ENCODE measurements around the gene FASTKD3.

Gene FASTKD3

DNA sequence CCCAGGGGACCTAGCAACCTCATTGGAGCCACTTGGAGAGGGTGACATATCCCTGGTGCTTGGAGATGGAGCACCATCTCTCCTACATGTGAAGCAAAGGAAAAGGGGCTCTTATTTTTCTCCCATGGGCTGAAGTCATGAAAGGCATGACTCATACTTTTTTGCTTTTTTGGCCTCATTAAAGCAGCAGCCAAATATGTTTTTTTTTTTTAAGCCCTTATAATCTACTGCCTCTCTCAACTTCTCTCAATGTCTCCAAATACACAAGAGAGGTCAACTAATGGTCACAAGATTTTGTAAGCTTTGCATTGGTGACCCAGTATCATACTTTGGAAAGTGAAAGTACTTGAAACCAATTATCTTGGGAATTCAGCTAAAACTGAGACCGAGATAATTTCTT, 16.3 kb downstream of the FASTKD3 start:
- TF ChIP-seq CEBPB (IDR thresholded peaks at IDR 0.05): no peak
- TF ChIP-seq EGR1 (IDR thresholded peaks at IDR 0.05): no peak
- no peak for TF ChIP-seq REST (IDR thresholded peaks at IDR 0.05; ENCODE audit: low read depth)
- TF ChIP-seq ZBTB7A (IDR thresholded peaks at IDR 0.05; ENCODE audit: low read depth): no peak
- TF ChIP-seq CREB1 (IDR thresholded peaks at IDR 0.05; ENCODE audit: low read depth): no peak
- no peak for TF ChIP-seq TCF12 (IDR thresholded peaks at IDR 0.05; ENCODE audit: low read depth)
- no peak for TF ChIP-seq TAF1 (IDR thresholded peaks at IDR 0.05; ENCODE audit: low read depth)
- no peak for TF ChIP-seq TEAD4 (IDR thresholded peaks at IDR 0.05)
- no peak for TF ChIP-seq FOXM1 (IDR thresholded peaks at IDR 0.05; ENCODE audit: borderline replicate concordance, low read depth)
- TF ChIP-seq, protein P1, sequence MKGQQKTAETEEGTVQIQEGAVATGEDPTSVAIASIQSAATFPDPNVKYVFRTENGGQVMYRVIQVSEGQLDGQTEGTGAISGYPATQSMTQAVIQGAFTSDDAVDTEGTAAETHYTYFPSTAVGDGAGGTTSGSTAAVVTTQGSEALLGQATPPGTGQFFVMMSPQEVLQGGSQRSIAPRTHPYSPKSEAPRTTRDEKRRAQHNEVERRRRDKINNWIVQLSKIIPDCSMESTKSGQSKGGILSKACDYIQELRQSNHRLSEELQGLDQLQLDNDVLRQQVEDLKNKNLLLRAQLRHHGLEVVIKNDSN (IDR thresholded peaks at IDR 0.05): no peak
- TF ChIP-seq NFIC (IDR thresholded peaks at IDR 0.05): no peak
- no peak for TF ChIP-seq MAX (IDR thresholded peaks at IDR 0.05)
- TF ChIP-seq YY1 (IDR thresholded peaks at IDR 0.05; ENCODE audit: low read depth): no peak
- TF ChIP-seq EP300 (IDR thresholded peaks at IDR 0.05; ENCODE audit: borderline replicate concordance): no peak
- no peak for TF ChIP-seq RAD21 (IDR thresholded peaks at IDR 0.05; ENCODE audit: low read depth)

DNA sequence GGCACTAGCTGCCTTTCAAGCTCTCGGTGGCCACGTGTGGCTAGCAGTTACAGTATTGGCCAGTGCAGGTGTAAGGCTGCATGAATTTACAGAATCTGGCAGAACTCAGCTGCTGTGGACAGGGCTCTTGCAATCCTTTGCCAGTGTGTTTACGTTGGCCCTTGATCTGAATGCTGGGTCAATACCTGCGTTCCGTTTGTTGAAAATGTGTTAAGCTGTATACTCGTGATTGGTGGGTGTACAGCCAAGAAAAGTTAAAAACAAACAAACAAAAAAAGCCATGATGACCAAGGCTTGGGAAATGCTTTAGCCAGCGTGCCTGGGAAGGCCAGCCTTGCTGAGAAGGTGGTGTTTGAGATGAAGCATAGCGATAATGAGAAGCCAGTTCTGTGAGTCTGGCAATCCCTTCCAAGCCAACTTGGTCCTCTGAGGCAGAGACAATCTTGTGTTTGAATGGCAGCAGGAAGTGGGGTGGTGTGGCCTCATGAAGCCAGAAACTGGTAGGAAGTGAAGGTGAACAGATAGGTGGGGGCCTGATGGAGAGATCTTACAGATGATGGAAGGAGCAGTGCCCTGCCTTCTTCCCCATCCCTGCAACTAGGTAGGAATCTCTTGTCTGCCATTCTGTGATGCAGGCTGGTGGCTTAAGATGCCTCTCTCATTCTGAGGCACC, 17.1 kb downstream of the FASTKD3 start:
- no peak for TF ChIP-seq TEAD4 (IDR thresholded peaks at IDR 0.05)
- TF ChIP-seq FOXM1 (IDR thresholded peaks at IDR 0.05; ENCODE audit: borderline replicate concordance, low read depth): no peak
- TF ChIP-seq, protein P1 (IDR thresholded peaks at IDR 0.05): no peak
- TF ChIP-seq TAF1 (IDR thresholded peaks at IDR 0.05; ENCODE audit: low read depth): no peak
- TF ChIP-seq CREB1 (IDR thresholded peaks at IDR 0.05; ENCODE audit: low read depth): no peak
- no peak for TF ChIP-seq CEBPB (IDR thresholded peaks at IDR 0.05)
- no peak for TF ChIP-seq EGR1 (IDR thresholded peaks at IDR 0.05)
- TF ChIP-seq YY1 (IDR thresholded peaks at IDR 0.05; ENCODE audit: low read depth): no peak
- no peak for TF ChIP-seq ZBTB7A (IDR thresholded peaks at IDR 0.05; ENCODE audit: low read depth)
- TF ChIP-seq RAD21 (IDR thresholded peaks at IDR 0.05; ENCODE audit: low read depth): no peak
- TF ChIP-seq EP300 (IDR thresholded peaks at IDR 0.05; ENCODE audit: borderline replicate concordance): no peak
- no peak for TF ChIP-seq REST (IDR thresholded peaks at IDR 0.05; ENCODE audit: low read depth)
- no peak for TF ChIP-seq TCF12 (IDR thresholded peaks at IDR 0.05; ENCODE audit: low read depth)

GRCh38 chr5:7851240-7851592, 17.6 kb downstream of the FASTKD3 start:
- TF ChIP-seq CREB1 (IDR thresholded peaks at IDR 0.05; ENCODE audit: low read depth) (no peak), YY1 (IDR thresholded peaks at IDR 0.05; ENCODE audit: low read depth) (no peak), TEAD4 (IDR thresholded peaks at IDR 0.05) (no peak), NFIC (IDR thresholded peaks at IDR 0.05) (no peak), RAD21 (IDR thresholded peaks at IDR 0.05; ENCODE audit: low read depth) (no peak)

GRCh38 chr5:7850395-7851239, 18.2 kb downstream of the FASTKD3 start, which contains the start of gene CFAP90:
Gene CFAP90 (minus strand): TSS chr5:7851133. CDS start chr5:7851021, 112 bp downstream.
- TF ChIP-seq ZBTB7A (IDR thresholded peaks at IDR 0.05; ENCODE audit: low read depth): no peak
- TF ChIP-seq NFIC (IDR thresholded peaks at IDR 0.05): no peak
- no peak for TF ChIP-seq CREB1 (IDR thresholded peaks at IDR 0.05; ENCODE audit: low read depth)
- no peak for TF ChIP-seq TAF1 (IDR thresholded peaks at IDR 0.05; ENCODE audit: low read depth)
- no peak for TF ChIP-seq TEAD4 (IDR thresholded peaks at IDR 0.05)
- no peak for TF ChIP-seq MAX (IDR thresholded peaks at IDR 0.05)
- TF ChIP-seq, protein P1 (IDR thresholded peaks at IDR 0.05): no peak
- no peak for TF ChIP-seq CEBPB (IDR thresholded peaks at IDR 0.05)
- no peak for TF ChIP-seq FOXM1 (IDR thresholded peaks at IDR 0.05; ENCODE audit: borderline replicate concordance, low read depth)
- TF ChIP-seq EGR1 (IDR thresholded peaks at IDR 0.05): no peak

Data from Ishikawa (cell line).